Lower leg skin (tissue), 4 donors: ENCODE results near the gene CREB5. TPM values are rescaled to one million over a fixed set of nuclear protein-coding genes. Genes with fewer than 3 reads are reported as not detected.

Experiments
- DNase-seq, 2 donors: peaks; one replicate each; pipeline ENCODE4 v3.0.0-alpha.2; 2019; ENCODE audit warnings: low spot score in 2 of 2
- H3K4me3 ChIP-seq: fragments of 200-600 bp; sonication (generic); 2 replicates; pipeline ENCODE4 v1.5.1; 2017; ENCODE audit warnings: mild to moderate bottlenecking, low read depth; ENCODE audit not compliant: poor library complexity, severe bottlenecking
- POLR2A ChIP-seq, 2 donors: fragments of 450-650 bp; IDR thresholded peaks; one replicate each; pipeline ENCODE4 v1.6.1; 2016 to 2017; ENCODE audit warnings: antibody characterized with exemption in 2 of 2, mild to moderate bottlenecking in 1 of 2, moderate library complexity in 1 of 2
- WGBS, 2 donors: methylation state at CpG; one replicate each; pipeline ENCODE4 v1.1.5; 2018; 5-methylcytosine and 5-hydroxymethylcytosine counted together
- intact Hi-C: fragments of 100-400 bp; cut with DNase I; formaldehyde crosslinking; loops from one replicate; pipeline ENCODE4 v1.15.0; 2023; ENCODE audit warnings: low total_unique reads
- total RNA-seq, 4 donors: library from RNA; depleted of rRNA; stranded (reverse); fragments of >200 nt; gene quantifications; one replicate each; pipeline ENCODE4 v1.1.0, GENCODE V29; 2016
- TF ChIP-seq, protein P1 (sequence below), 3 donors: fragments of 450-650 bp; IDR thresholded peaks; one replicate each; pipeline ENCODE4 v1.5.1; 2016; ENCODE audit warnings: antibody characterized with exemption in 3 of 3, mild to moderate bottlenecking in 3 of 3, moderate library complexity in 2 of 3

The CREB5 gene
- total RNA-seq, 4 donors from 2014 or later: 2.5 to 15.0 (median 5.4) TPM

DNA sequence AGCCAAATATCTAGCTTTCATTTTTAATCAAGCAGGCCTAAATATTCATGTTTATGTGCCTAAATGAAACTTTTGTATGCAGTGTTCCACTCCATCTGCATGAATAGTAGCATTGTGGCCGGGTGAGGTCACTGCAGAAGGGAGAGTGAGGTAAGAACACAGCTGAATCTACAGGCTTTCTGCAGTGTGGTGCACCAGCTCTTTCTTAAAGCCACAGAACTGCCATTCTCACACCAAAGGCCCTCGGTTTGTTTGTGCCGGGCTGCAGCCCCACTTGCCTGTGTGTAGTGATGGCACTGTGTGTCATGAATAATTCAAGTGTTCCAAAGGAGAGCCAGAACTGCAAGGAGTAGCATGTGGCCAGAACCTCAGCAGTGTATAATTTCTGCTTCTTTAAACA is 341.7 kb downstream of the CREB5 start:
- intact Hi-C loops: no loop called here
- DNase-seq: no peak

GRCh38 chr7:28754447-28754846 is 342.1 kb downstream of the CREB5 start:
- H3K4me3 ChIP-seq: no peak overlapping the region
- 60 to 72% methylated on average over 5 of the region's 5 CpGs for WGBS, 2 donors
- no peak for DNase-seq
- TF ChIP-seq, protein P1, sequence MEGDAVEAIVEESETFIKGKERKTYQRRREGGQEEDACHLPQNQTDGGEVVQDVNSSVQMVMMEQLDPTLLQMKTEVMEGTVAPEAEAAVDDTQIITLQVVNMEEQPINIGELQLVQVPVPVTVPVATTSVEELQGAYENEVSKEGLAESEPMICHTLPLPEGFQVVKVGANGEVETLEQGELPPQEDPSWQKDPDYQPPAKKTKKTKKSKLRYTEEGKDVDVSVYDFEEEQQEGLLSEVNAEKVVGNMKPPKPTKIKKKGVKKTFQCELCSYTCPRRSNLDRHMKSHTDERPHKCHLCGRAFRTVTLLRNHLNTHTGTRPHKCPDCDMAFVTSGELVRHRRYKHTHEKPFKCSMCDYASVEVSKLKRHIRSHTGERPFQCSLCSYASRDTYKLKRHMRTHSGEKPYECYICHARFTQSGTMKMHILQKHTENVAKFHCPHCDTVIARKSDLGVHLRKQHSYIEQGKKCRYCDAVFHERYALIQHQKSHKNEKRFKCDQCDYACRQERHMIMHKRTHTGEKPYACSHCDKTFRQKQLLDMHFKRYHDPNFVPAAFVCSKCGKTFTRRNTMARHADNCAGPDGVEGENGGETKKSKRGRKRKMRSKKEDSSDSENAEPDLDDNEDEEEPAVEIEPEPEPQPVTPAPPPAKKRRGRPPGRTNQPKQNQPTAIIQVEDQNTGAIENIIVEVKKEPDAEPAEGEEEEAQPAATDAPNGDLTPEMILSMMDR (IDR thresholded peaks at IDR 0.05): no peak
- no peak for TF ChIP-seq POLR2A (IDR thresholded peaks at IDR 0.05)
- intact Hi-C loops: no loop called here

More for the DNA sequence above, 341.7 kb downstream of the CREB5 start:
- no peak overlapping the region for H3K4me3 ChIP-seq
- TF ChIP-seq, protein P1 (IDR thresholded peaks at IDR 0.05): no peak
- no peak for TF ChIP-seq POLR2A (IDR thresholded peaks at IDR 0.05)
- WGBS, 2 donors: 50 to 83% methylated on average over 3 of the region's 3 CpGs

- WGBS, 2 donors: 47 to 51% methylated on average over 3 of the region's 3 CpGs
- H3K4me3 ChIP-seq: no peak overlapping the region
- TF ChIP-seq, protein P1 (IDR thresholded peaks at IDR 0.05): no peak
- TF ChIP-seq POLR2A (IDR thresholded peaks at IDR 0.05): no peak
- no peak for DNase-seq
- intact Hi-C loops: no loop called here
Measured at GRCh38 chr7:28755255-28755654, 342.9 kb downstream of the CREB5 start.

DNA sequence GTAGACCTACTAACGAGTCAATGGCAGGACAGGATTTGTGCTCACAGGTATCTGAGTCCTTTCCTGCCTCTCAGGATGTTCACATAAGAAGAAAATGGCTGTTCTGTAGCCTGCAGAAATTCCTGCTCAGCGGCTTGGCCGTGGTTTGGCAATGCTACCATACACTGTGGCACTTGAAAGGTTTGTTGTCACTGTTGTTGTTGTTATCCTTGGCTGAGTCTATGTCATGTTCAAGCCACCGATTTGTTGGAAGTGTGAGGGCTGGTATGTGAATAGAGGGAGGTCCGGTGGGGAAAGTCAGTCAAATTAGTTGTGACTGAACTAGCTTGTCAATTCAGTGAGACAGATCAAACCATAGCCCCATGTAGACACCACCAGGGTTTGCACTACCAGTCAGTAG is 345.9 kb downstream of the CREB5 start:
- TF ChIP-seq POLR2A (IDR thresholded peaks at IDR 0.05): no peak
- TF ChIP-seq, protein P1 (IDR thresholded peaks at IDR 0.05): no peak
- 86 to 92% methylated on average over 5 of the region's 5 CpGs for WGBS, 2 donors
- no peak overlapping the region for H3K4me3 ChIP-seq
- intact Hi-C loops: no loop called here
- no peak for DNase-seq

- H3K4me3 ChIP-seq: no peak overlapping the region
- intact Hi-C loops: no loop called here
- WGBS, 2 donors: 73% methylated on average over 5 of the region's 5 CpGs
- TF ChIP-seq, protein P1 (IDR thresholded peaks at IDR 0.05): no peak
- no peak for TF ChIP-seq POLR2A (IDR thresholded peaks at IDR 0.05)
- no peak for DNase-seq
Measured at GRCh38 chr7:28759475-28759971, 347.2 kb downstream of the CREB5 start.

DNA sequence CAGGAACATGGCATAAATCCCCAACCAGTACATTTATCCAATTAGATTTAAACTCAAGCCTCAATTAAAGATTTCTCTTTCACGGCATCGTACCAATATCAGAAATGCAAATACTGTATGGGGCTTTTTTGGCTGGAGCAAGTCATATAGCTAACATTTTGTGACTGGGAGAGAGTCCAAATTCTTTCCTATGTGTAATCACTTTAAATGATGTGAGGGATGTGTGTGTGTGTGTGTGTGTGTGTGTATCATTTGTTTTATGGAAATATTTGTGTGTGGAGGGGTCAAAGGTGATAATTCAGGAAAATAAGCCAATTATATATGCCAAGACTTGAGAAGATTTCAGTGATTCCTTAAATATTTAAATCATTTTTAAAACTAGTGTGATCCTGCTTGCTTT is 349.2 kb downstream of the CREB5 start:
- no peak overlapping the region for H3K4me3 ChIP-seq
- DNase-seq: no peak
- 76 to 90% methylated on average over 2 of the region's 2 CpGs for WGBS, 2 donors
- intact Hi-C loops: no loop called here
- no peak for TF ChIP-seq POLR2A (IDR thresholded peaks at IDR 0.05)
- TF ChIP-seq, protein P1 (IDR thresholded peaks at IDR 0.05): no peak
